H1 (cell line): Measurements from ENCODE around the gene NR5A1. TPM values are rescaled to one million over a fixed set of nuclear protein-coding genes. Genes with fewer than 3 reads are reported as not detected.

Experiments
- ASH2L ChIP-seq: fragments of 200-600, 300-600 bp; sonication (generic); IDR thresholded peaks from one replicate; pipeline ENCODE4 v1.7.1; 2017; ENCODE audit warnings: low read length
- BCL11A ChIP-seq, 2 experiments: IDR thresholded peaks; one replicate each; pipeline ENCODE4 v1.6.1; 2011; ENCODE audit warnings: low read depth in 2 of 2, low read length in 2 of 2, mild to moderate bottlenecking in 2 of 2
- CTCF ChIP-seq, 3 experiments: IDR thresholded peaks; 1 replicate in 2 of 3; 2 replicates in 1 of 3; pipeline versions ENCODE4 v1.5.1 to v1.6.1; 2011; ENCODE audit warnings: low read length in 3 of 3, mild to moderate bottlenecking in 3 of 3, inconsistent platforms in 2 of 3, low read depth in 1 of 3, moderate library complexity in 1 of 3; ENCODE audit not compliant: insufficient read depth in 1 of 3; ENCODE audit errors: control extremely low read depth in 1 of 3
- NRF1 ChIP-seq: IDR thresholded peaks from 2 replicates; pipeline ENCODE4 v1.6.1; 2011; ENCODE audit warnings: mild to moderate bottlenecking, low read depth, low read length, improper control_type of control experiment
- SIX5 ChIP-seq: IDR thresholded peaks from 2 replicates; pipeline ENCODE4 v1.6.1; 2011; ENCODE audit warnings: mild to moderate bottlenecking, low read depth, low read length
- TEAD4 ChIP-seq: IDR thresholded peaks from 2 replicates; pipeline ENCODE4 v1.6.1; 2012; ENCODE audit warnings: low read depth, low read length, inconsistent platforms, mixed read lengths
- polyA plus RNA-seq, 7 experiments: library from polyadenylated mRNA; depleted of rRNA in 3 of 7; stranded (reverse) in 5 of 7; unstranded in 2 of 7; fragments of >200 nt in 5 of 7; fragments of 200-250 nt in 2 of 7; gene quantifications; 1 replicate in 5 of 7; 2 replicates in 1 of 7; 4 replicates in 1 of 7; pipeline versions ENCODE4 v1.2.1 to v1.2.3, GENCODE V29; 2011 to 2013; ENCODE audit warnings: missing spikeins in 2 of 7, mixed read lengths in 2 of 7
- total RNA-seq: library from RNA; stranded (reverse); fragmentation: NEBNext Ultra II Directional; extraction: Animal tissue kit (Norgen Biotek cat#: 25700); gene quantifications from 2 replicates; pipeline ENCODE4 v1.2.1, GENCODE V29; 2021
- TF ChIP-seq, protein P1 (sequence below): IDR thresholded peaks from 2 replicates; pipeline ENCODE4 v1.6.1; 2012; ENCODE audit warnings: inconsistent platforms

NR5A1 gene
- total and polyA plus RNA-seq, 2 of the 8 experiments (the other 6 are each of a cell fraction or from before 2014, with no cell fraction given), result 0.29 to 0.58 TPM

- TF ChIP-seq CTCF (IDR thresholded peaks at IDR 0.05; ENCODE audit: control extremely low read depth in 1 of 3, insufficient read depth in 1 of 3, low read depth in 1 of 3, low read length in 3 of 3), result no peak
- TF ChIP-seq NRF1, result no peak
- TF ChIP-seq TEAD4, result no peak
- no peak for TF ChIP-seq SIX5
- TF ChIP-seq, protein P1, sequence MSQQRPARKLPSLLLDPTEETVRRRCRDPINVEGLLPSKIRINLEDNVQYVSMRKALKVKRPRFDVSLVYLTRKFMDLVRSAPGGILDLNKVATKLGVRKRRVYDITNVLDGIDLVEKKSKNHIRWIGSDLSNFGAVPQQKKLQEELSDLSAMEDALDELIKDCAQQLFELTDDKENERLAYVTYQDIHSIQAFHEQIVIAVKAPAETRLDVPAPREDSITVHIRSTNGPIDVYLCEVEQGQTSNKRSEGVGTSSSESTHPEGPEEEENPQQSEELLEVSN, result no peak
- TF ChIP-seq BCL11A (IDR thresholded peaks at IDR 0.05; ENCODE audit: low read depth in 2 of 2, low read length in 2 of 2), result no peak
- no peak for TF ChIP-seq ASH2L
Observed at GRCh38 chr9:124498499-124499146, 8.6 kb downstream of the NR5A1 start (continued).
